ENCODE data around the gene APLF.
"Not testable (repeated sequence)": the region's sequence is repeated elsewhere in the genome, so short reads cannot be mapped to it uniquely, and the experiment has no call there.

Gene APLF

DNA sequence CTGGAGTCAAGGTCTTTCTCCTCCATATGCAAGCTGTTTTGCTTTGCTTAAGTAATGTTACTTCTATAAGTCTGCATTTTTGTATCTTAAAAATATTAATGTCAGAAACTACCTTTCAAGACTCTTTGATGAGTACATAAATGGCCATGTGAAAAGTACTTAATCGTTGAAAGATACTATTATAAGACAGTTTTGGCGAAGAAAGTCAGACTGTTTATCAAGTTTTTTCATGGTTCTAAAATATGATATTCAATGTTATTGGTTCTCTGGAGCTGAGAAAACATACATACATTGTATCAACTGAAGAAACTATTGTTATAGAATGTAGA lies 25.4 kb upstream of the APLF start:
- DNase-seq: no peak

DNA sequence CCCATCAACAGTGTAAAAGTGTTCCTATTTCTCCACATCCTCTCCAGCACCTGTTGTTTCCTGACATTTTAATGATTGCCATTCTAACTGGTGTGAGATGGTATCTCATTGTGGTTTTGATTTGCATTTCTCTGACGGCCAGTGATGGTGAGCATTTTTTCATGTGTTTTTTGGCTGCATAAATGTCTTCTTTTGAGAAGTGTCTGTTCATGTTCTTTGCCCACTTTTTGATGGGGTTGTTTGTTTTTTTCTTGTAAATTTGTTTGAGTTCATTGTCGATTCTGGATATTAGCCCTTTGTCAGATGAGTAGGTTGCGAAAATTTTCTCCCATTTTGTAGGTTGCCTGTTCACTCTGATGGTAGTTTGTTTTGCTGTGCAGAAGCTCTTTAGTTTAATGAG lies 21.0 kb upstream of the APLF start:
- DNase-seq: not testable (repeated sequence)

DNA sequence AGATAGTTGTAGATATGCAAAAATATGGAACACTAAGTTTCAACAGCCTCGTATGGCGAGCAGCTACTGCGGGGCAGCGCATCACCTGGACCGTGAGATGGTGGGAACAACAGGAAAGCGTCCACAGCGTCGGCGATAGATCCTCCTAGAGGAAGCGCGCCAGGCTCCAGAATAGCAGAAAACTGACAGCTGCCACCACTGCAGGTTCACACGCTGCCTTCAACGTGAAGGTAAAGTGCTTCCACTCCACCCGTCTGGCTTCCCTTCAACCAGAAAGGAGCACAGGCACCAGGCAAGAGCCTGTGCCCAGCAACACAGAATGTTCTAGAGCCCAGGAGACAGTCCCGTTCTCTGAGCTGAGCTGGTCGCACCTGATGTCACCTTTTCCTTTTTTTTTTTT lies 20.3 kb upstream of the APLF start:
- no peak for DNase-seq

DNA sequence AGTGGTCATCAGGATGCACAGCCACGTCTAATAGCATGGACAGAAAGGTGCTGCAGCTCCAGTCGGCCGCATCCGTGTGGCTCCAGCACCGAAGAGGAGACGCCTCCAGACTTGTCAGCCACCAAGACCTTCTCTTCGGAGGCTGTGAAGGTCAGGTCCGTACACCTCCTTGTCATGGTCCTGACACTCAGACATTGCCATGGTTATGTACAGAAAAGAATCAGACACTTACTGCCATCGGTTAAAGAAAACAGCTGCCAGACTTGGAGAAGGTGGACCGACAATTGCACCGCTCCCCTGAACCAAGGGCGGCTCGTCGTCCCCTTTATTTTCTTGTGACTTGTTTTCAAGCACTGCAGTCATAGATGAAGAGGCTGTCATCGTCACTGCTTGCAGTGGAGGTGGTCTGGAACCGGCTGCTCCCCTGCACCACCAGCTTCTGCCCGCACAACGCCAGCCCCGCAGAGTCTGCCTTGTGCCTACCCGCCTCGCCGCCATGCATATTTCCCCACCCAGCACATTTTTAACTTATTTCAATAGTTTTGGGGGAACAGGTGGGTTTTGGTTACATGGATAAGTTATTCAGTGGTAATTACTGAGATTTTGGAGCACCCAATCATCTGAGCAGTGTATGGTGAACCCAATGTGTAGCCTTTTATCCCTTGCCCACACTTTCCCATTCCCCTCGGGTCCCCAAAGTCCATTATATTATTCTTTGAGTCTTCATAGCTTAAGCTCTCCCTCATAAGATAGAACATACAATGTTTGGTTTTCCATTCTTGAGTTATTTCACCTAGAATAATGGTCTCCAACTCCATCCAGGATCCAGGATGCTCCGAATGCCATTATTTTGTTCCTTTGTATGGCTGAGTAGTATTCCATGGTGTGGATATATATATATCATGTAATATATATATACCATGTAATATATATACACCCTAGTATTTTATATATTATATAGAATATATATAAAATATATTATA lies 18.4 kb upstream of the APLF start:
- no peak for DNase-seq

DNA sequence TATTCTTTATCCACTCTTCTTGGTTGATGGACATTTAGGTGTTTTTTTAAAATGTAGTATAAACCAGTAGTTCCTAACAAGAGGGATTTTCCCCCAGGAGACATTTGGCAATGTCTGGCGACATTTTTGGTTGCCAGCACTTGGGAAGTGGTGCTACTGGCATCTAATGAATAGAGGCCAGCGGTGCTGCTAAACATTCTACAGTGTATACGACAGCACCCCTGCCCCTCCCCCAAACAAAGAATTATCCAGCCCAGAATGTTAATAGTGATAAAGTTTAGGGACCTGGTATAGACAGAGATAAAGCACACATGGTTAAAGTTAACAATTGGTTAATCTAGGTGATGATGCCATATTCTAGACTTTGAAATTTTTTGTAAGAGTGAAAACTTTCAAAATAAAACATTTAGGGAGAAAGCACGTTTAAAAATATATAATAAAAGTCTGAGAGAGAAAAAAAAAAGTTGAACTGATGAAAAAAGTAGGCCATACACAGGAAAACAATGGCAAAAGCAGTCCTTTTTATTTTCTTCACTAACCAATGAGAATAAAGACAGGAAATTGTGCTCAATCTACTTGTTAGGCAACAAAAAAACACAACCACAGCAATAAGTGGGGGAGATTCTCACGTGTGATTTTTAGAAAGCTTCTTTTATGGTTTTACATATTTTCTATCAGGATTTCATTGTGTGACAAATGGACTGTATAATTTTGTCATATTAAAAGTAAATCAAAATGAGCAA lies 15.1 kb upstream of the APLF start:
- no peak for DNase-seq

DNA sequence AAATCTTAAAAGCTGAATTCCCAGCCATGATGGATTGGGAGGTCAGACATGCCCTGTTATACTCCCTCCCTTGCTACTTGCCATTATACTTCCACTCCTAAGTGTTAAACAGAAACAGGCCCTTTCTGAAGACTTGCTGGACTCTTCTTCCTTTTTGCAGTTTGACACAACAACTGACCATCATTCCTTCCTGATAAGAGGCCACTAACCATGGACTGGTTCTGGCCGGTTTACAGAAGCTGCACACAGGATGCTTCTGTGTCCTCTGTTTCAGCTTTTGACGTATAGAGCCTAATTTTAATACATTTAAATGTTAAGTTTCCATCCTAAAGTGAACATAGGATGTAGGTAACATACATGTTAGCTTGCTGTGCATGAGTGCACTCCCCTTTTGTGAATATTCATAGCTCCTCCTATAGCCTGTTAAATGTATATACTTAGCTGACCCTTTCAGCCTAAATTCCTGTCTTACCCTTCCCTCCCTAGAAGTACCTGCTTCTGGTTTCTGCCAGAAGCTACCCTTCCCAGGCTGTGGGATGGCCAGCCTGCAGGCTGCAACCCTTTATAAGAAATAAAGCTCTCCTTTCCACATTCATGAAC lies 13.5 kb upstream of the APLF start:
- DNase-seq: no peak

DNA sequence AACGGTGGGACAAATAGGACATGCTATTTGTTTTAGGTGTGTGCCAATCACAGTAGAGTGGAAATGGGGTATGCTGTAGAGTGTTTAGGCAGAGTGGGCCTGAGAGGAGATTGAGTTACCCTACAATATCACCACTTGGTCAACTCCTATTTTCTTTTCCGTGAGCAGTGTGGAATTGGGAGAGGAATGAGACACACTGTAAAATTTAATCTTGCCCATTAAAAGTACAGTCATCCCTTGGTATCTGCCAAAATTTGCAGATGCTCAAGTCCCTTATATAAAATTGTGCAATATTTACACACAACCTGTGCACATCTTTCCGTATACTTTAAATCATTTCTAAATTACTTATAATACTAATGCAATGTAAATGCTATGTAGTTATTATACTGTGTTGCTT lies 12.7 kb upstream of the APLF start:
- no peak for DNase-seq

DNA sequence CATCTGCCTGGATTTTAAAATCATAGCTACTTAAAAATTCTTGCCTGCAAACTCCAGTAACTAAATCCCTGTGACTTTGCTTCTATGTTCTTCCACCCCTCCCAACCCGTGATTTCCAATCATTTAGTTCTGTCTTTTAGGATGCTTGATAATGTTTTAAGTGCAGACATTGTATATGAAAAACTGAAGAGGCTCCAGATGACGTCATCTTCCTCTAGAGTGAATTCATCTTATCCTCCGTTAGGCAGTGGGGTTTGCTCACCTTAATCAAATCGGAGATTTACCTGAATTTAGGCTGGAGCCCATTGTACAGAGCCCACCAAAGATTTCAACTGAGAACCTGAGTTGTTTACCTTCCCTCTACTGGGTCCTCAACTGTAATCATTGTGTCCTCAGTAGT lies 11.2 kb upstream of the APLF start:
- no peak for DNase-seq

DNA sequence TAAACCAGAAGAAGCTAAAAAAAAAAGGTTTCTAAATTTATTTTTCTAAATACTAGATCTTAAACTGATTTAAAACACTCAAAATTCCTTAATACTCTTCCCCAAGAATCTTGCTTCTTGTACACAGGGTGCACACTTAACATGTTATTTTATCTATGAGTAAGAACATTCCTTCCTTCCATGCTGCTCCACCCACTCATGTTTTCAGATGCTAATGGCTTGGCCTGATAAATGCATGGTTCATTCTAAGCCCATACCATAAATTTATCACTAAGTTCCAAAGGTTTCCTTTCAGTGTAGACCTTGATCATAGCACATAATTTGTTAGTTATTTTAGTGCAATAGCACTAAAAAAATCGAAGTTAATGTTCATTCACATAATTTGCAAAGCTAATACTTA lies 8.4 kb upstream of the APLF start:
- no peak for DNase-seq

DNA sequence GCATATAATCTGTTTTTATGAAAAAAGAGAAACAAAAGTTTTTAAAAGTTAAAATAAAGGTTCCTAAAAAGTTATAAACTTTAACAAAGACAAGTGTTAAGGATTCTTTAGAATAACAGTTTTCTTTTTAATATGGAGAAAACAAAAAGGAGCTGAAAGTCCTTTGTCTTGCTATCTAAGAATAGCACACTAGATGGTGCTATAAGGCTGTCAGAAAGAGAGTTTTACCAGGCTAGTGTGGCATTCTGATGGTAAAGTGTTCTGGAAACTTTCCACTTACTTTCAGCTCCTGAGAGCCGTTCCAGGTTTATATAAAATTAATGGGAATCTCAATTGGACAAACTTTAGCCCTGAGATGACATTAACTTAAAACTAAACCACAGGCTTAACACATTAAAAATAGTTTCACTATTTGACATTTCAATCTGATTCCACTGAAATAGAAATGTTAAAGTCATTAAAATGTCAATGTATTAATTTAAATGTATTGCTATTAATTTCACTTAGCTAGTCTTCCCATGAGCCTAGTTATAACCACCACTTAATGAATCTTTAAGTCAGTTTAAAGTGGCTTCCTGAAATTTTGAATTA lies 4.0 kb upstream of the APLF start:
- DNase-seq: peak; percentile 55

DNA sequence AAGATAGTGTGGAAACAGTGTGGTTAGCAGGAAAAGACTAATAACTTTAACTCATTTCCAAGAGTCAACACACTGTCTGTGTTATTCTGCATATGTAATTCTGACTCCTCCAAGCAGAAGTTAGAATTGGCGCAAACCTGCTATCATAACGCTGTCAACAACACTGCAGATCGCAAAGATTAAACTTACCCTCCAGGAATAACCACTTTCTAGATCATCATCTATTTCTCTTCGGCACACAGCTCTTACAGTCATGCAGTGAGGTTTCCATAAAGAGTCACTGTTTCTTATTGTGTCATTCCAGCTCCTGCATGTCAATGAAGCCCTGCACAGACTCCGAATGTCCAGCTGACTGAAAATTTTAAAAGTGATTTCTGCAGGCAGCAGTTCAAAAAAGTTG lies 2.7 kb upstream of the APLF start:
- no peak for DNase-seq

DNA sequence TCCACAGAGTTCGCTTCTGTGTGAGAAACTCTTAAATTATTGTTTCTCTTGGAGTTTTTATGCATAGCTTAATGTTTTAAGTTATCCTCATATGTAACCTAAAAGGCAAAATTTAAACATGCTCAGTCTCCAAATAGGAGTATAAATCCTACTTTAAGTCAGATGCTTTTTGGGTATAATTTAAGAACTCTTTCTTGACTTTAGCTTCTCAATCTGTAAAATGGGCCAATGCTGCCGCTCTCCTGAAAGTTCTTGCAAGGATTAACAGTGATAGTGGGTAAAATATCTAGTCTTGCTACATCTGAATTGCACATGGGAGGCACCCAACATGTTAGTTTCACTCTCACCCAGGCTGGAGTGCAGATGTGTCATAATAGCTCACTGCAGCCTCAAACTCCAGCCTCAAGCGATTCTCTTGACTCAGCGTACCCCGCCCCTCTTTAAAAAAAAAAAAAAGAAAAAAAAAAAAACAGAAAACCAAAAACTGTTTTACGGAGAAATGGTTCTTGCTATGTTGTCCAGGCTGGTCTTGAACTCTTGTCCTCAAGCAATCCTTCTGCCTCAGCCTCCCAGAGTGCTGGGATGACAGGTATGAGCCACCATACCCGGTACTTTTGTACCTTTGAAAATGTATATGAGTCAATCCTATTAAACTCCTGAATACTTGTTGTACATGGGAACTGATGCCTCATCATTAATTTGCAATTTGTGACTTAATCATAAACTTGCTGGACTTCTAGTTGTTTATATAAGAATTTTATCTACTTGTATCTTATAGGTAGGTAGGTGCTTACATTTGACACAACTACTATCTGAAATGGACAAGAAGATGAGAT lies 2.1 kb upstream of the APLF start:
- DNase-seq: peak; percentile 79

DNA sequence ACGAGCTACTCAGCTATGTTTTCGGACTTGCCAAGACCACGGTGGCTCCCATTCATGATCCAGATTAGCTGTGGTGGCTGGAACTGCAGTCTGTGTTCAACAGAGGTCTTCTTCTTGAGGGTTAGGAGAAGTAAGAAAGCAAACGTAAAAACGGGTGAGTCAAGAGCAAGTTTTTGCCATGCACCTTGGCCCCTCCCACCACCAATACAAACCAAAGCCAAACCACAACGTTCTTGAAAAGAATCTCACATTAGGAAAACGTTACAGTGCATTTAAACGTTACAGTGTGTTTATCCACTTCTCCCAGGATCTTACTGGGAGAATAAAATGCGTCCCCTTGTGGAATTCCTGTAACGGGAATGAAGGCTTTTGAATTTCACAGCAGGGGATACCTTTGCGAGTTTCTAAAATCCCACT lies 1.0 kb upstream of the APLF start:
- peak; percentile 75 for DNase-seq

DNA sequence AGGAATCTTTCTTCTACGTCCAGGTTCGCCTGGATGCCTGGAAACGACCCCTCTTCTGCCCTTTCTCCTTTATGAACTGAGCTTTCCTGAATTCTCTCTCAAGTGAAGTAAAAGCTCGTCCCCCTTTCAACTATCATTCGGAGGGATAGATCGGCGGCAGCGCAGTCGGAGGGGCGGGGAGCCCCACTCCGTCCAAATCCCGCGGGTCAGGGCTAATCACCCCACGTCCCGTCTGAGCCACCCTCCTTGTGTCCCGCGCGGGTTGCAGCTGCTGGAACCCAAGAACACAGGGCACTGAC lies 658 bp upstream of the APLF start:
- DNase-seq: no peak

DNA sequence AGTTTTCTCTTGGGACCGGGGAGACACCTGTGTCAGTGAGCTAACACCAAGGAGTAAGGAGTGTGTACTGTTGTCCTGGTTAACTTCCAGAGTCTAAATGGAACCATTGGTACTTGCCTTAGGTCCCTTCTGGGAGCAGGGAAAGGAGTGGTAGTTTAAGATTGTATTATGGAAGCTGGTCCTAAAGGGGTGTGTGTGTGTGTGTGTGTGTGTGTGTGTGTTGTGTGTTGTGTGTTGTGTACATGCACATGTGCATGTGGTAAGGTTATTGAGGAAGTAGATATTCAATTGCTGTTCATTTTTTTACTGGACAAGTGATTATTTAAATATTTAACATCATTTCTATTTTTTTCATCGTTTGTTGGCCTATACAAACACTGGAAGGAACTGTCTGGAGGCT lies 1.4 kb downstream of the APLF start:
- DNase-seq: no peak

DNA sequence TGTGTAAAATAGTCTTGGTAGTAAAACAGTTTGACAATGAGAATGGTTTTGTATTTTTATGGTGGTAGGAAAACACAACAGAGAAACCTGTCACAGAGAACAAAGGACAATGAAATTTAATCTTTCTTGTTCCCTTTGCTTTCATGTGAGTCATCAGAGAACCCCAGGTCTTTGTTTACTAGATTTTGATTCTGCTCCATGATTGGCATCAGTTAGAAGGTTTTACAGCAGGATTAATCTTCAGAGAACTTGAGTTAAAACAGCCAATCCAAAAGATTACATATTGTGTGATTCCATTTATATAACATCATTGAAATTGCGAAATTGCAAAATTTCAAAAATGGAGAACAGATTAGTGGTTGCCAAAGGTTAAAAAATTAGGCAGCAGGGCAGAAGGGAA lies 2.5 kb downstream of the APLF start:
- no peak for DNase-seq

DNA sequence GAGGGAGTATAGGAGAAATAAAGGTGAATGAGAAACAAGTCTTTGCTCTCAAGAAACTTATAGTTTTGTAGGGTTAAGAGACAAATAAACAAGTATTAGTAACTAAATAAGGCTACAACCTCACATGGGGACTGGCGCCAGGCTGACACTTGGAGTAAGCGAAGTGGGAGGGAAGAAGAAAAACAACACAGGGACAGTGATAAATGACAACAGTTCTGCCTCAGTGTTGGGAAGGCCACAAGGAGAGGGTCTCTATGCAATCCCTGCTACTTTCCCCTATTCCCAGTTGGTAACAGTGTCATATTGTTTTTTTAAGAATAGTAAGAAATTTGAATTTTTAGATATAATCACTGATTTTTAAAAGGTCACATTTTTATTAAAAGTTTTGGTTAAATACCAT lies 4.0 kb downstream of the APLF start:
- DNase-seq: no peak

DNA sequence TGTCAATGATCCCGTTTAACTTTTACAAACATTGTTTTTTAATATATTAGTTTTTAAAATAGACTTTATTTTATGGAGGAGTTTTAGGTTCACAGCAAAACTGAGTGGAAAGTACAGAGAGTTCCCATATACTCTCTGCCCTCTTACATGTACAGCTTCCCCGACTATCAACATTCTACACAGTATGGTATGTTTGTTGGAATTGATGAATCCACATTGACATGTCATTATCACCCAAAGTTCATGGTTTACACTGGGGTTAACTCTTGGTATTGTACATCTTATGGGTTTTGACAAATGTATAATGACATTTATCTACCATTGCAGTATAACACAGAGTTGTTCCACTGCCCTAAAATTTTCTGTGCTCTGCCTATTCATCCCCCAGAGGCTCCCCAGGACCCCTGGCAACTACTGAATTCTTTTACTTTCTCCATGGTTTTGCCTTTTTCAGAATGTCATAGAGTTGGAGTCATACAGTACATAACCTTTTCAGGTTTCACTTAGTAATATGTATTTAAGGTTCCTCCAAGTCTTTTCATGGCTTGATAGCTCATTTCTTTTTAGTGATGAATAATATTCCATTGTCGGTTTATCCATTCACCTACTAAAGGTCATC lies 5.5 kb downstream of the APLF start:
- no peak for DNase-seq

DNA sequence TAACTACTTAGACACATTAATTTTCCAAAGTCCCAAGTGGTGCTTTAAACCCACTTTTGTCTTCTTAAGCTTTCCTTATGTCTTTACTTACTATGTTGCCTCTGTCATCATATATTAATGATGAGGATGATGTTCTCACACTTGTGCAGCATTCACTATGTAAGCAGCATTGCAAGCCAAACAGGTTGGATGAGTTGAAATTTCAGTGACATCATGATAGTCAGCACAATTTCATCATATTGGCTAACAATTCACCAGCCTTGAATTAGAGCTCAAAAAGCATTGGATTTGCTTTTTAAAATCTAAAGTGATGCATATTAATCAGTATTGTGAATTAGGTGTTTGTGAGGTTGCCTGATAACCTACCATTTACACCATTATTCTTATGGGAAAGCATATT lies 7.7 kb downstream of the APLF start:
- no peak for DNase-seq

DNA sequence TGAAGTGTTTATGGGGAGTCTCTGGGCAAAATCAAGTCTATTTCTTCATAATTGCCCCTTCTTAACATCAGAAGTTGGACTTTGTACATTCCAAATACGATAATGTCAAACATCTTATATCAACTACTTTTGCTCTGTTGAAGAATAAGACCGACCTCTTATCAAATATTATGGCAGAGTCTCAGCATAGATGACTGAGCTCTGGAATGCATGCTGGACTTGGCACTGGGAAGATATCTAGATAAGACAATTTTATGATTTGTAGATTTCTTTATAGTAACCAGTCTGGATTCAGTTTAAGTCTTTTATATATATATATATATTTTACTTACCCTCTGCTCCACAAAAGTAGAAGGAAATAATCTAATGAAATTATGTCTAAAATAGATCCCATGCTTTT lies 8.2 kb downstream of the APLF start:
- DNase-seq: no peak

DNA sequence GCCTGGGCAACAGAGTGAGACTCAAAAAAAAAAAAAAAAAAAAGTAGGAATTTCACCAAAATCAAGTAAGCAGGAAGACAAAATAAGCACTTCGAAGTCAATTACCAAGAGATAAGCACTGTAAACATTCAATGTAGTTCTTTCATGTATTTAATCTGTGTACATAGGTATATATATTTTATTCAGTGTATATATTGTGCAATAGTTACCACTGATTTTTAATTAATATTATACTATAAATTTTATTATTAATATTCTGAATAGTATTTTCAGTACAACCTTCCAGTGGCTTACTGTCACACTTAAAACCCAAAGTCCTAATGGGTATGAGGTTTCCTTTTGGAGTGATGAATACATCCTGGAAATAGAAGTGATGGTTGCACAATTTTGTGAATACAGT lies 9.1 kb downstream of the APLF start:
- no peak for DNase-seq

DNA sequence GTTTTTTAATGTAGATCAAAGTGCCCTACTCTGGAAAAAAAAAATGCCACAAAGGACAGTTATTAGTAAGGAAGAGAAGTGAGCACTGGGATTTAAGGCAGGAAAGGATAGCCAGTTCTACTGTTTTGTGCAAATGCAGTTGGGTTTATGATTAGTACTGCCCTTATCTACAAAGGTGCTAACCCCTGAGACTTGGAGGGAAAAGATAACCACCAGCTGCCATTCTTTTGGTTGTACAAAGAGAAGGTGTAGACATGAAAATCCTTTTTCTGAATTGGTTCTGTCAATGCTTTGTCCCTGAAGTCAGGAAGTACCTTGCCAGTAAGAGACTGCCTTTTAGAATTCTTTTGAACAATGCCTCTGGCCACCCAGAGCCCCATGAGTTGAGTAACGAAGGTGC lies 11.3 kb downstream of the APLF start:
- DNase-seq: no peak
